GM18868 (cell line): Measurements from ENCODE around the gene PHACTR1.
A peak's percentile ranks its signal among the peaks of the same experiment; 100 is the strongest.

Source experiments
- ATAC-seq: cut with Tn5 transposase; IDR thresholded peaks from one replicate; pipeline ENCODE4 v1.9.1; 2021; ENCODE audit warnings: mild to moderate bottlenecking, moderate library complexity; ENCODE audit not compliant: unreplicated experiment

PHACTR1 gene

DNA sequence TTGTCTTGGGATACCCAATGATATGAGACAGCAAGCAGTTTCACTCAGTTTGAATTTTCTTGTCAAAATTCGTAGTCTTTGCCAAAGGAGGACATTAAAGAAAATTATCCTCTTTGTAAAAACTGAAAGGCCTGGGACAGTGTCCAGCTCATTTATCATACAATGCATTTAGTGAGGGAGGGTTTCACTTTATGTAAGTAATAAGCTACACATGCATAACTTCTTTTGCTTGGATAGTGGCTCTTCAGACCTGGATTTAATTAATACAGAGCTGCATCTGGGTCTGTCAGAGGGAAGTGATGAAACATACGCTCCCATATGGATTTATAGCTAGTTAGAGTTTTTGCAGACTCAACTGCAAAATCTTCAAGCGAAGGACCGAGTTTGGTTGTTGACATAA, 175.6 kb downstream of the PHACTR1 start:
- ATAC-seq: no peak

DNA sequence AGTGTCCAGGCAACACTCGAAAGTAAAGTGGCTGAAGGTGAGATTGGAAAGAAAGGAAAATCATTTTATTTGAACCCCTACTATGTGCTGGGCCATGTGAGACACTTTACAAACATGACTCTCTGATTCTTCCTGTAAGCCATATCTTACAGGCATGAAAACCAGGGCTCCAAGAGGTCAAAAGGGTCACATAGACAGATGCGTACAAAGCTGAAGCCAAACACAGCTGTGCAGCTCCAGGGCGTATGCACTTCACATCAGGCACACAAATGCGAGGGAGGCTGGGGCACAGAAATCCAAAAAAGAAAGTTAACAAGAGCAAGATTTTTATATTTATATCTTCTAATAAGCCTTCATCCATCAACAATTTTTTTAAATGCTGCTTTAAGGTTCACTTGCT, 176.5 kb downstream of the PHACTR1 start:
- ATAC-seq: no peak

DNA sequence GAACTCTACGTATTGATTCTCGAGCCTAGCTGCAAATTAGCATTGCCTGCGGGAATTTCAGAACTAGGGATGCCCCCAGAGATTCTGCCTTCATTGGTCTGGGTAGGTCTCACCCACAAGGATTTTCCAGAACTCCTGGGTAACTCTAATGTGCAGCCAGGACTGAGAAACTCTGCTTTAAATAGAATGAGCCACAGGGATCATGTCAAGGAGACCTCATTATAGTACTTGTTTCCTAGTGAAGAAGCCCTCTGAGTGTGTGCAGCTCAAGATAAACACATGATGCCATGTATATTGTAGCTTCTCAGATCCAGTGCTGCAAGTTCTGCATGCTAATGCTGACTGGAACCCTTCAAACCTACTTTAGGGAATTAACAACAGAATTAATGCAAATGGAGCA, 179.2 kb downstream of the PHACTR1 start:
- ATAC-seq: no peak

DNA sequence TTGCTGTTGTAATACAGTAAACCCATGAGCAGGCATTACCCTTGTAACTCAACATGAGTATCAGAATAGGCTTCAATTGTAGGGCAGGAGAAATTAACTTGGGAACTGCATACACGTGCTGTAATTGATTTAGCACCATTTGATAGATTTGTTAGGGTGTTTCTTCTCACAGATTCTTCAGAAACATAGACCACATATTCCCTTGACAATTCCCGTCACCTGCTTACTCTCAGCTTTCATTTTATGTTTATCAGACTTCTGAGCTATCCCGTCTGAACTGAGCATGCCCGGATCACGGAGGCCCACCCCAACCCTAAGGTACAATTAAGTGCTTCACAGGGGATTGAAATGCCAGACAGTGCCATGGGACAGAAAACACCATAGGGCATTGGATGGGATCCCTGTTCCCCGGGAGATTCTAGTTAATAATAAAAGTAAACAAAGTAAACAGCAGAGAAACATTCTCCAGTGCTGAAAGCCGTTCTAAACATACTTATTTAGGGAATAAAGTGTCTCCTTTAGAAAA, 179.7 kb downstream of the PHACTR1 start:
- no peak for ATAC-seq

DNA sequence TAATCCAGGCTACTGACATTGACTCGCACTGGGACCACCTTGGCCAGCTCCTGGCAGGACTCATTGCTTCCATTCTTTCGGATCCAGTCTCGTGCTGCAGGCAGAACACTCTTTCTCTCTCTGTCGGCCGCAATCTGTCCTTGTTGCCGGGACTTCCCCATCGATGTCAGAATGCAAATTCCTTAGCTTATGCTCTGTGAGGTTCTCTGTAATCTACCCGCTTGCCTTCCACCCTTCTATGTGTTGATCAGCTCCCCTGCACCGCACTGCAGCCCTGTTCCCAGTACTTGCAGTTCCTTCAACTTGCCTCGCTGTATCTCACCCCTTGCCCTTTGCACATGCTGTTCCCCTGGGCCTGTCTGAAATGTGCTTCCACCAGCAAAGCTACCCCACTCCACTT, 182.0 kb downstream of the PHACTR1 start:
- no peak for ATAC-seq

DNA sequence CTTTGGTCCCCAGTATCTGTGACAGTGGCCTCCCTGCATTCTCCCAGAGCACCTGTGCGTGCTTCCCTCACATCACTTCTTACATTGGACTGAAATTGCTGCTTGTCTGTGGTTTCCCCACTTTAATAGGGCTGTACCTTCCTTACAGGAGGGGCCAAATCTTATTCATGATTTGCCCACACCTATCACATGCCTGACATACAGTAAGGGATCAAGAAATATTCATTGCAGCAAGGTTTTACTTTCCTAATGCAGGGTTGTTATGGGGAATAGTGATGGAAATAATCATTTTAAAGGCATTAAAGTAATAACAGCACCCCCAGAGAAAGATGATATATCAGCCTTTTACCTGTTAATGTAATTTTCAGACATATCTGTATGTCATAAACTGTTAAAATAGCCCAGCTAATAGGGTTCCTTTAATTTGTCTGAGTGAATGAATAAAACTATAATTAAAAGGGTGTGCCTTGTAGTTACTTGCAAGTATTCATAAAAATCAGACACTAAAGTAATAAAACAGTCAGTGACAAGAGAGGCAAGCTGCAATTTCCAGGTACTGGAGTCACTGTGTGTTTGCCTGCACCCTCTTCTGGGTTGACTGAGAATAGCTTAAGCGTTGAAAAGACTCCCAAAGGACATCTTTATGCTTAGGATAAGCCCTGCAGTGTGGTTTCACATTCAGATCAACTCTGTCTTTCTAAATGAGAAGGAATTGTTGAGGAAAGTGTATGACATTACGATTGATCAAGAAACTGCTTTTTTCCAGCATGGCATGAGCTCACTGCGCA, 182.7 kb downstream of the PHACTR1 start:
- no peak for ATAC-seq

DNA sequence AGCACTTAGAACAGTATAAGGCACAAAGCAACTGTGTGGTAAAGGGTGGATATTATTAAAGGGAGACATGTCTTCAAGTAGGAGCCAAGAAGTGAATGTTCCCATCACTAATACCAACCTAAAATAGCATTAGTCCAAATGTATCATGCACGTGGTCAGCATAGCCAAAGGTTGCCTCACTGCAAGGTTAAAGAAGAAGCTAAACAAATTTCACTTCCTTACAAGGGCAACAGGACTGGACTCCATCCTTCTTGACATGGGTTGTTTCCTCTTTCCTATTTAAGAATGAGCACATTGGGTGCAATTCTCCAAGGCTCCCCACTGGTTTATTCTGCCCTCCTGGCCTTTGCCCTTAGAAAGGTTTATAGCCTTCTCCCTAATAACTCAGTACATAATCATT, 186.7 kb downstream of the PHACTR1 start:
- no peak for ATAC-seq

DNA sequence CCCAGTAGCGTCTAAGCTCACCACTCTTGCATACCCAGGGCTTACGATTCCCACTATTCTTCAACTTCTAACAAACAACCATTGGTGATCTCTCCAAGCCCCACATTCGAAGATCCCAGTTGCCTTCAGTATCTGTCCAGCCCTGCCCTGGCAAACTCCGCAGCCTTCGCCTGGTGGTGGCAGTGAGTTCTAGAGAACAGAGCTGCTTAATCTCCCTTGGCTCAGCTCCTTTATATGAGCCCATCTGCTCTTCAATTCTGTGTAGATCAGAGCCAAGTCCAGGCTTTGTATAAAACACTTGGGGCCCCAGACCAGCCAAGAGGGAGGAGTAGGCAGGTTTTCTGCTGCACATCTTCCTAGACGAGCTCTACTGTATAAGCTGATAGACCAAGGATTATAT, 193.3 kb downstream of the PHACTR1 start:
- ATAC-seq: no peak

DNA sequence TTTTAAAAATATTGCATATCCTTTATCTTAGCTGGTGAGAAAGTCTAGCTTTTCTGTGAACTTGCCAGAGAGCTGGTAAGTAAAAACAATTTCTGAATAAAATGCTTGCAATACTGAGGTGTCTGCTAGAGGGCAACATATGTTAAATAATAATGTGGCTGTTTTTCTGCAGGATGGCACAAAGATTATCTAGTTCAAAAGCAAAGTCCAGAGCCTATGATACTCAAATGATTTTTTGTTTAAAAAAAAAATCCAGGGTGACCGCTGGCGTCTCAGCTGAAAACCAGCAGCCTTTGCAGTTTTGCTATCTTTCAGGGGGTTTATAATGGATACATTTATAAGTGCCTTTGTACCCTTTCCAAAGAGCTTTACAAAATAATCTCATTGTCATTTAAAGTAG, 194.9 kb downstream of the PHACTR1 start:
- no peak for ATAC-seq

DNA sequence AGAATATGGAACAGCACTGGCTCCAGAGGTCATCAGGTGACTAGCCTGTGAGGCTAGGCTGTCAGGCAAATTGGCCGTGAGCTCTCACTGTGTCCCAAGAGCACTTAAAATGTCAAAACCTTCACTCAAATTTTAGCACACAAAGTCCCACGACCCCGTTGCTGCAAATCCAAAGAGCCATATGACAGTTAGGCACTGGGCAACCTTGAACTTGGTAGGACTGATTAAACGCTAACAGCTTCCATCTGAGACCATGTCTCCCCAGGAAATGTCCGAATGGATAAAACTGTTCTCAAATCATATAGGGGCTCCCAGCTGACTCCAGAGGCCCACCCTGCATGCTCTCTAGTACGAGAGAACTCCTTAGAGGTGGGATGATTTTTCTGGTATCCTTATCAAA, 196.6 kb downstream of the PHACTR1 start:
- ATAC-seq: no peak

DNA sequence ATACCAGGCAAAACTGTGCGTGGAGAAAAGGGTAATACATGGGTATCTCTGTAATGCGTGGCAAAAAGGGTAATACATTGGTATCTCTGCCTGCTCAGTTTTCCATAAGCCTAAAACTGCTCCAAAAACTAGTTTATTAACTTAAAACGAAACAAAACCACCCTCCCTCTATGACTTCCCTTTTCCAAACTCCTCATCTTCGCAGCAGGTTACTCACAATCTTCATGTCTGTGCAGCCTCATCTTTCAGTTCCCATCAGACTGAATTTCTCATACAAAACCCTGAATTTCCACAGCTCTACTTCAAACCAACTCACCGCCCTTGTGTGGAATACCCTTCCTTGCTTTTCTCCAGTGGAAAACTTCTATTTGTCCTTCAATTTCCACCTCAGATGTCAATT, 199.4 kb downstream of the PHACTR1 start:
- no peak for ATAC-seq

DNA sequence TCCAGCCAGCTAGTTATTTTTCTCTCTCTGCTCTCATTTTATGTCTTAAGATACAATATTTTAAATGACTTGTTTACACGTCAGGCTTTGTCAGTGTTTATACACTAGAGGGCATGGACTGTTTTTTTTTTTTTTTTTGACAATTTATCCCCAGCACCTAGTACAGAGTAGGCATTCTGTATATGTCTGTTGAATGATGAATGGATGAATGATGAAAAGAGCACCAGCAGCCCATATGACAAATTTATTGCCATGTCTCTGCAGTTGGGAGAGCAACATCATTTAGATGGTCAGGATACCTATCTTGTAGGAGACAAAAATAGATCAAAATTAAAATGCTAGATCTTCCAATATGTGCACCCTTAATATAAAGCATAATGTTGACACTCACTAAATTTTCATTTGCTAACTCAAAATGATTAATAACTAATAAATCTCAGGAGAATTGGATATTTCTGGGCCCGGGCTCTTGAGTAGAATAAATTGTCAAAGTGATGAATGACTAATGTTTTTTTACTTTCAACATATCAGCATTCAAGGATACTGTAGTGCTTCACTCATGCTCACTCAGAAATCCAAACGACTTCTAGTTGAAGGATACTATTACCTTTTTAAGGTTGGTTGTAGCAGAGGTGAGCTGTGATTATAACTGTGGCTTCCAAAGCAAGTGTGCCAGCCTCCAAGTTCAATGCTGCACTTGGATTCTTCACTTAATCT, 200.0 kb downstream of the PHACTR1 start:
- no peak for ATAC-seq

DNA sequence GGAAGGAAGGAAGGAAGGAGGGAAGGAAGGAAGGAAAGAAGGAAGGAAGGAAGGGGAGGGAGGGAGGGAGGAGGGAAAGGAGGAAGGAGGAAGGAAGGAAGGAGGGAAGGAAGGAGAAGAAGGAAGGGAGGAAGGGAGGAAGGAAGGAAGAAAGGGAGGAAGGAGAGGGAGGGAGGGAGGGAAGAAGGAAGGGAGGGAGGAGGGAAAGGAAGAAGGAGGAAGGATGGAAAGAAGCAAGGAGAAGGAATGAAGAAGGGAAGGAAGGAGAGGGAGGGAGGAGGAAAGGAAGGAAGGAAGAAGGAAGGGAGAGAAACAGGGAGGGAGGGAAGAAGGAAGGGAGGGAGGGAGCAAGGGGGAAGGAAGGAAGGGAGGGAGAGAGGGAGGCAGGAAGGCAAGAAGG, 204.9 kb downstream of the PHACTR1 start:
- no peak for ATAC-seq

DNA sequence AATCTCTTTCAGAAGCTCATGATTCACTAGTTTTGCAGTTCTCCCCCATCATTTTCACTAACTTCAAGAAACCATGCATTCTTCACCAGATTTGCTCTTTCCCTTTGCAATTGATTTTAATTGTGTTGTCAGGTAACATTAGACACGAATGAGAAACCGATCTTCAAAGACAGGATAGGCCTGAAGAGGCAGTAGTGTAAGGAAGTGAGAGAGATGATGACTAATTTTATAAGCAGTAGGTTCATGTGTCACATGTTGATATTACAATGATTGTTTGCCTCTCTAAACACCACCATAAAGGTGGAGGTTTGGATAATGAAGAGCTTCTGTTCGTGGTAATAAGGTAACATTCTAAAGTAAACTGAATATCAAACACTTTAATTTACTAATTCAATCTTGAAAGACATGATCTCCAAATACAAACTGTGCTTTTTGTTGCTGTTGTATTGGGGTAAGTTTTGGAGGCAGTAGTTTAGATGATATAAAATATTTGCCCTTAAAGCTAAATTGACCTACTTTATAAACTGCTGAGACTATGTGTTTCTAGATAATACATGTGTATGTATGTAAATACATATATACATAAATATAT, 207.2 kb downstream of the PHACTR1 start:
- peak; percentile 74 for ATAC-seq

DNA sequence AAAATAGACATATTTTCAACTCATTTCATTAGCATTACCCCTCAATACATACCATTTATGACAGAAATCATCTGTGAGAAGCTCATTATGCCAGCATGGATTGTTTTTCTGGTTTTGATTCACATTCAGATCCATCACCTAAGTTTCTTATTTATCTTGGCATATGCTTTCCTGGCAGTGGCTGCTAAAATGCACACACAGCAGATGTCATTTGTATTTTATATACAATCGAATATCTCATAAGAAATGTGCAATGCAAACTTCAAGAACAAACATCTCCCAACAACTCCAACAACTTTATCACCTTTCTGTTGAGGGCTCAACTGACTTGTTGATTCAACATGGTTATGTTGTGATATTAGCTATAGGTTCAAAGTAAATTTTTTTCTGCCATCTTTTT, 208.3 kb downstream of the PHACTR1 start:
- ATAC-seq: no peak

DNA sequence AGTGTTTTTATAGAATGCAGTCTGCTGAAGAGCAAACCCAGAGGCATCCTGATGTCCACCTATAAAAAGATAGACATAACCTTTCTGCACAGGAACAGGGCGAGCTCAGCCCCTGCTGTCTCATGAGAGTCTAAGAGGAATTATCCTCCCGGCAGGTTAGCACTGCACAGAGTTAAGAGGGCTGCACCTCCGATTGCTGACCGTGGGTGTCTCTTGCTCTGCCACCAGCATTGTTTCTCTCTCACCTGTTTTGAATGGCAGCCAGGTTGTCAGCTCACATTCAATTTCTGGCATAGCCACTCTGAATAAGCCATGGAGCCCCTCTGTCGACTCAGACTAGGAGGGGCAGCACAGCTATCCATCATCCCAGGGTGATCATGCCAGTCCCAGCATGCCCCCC, 211.2 kb downstream of the PHACTR1 start:
- no peak for ATAC-seq

DNA sequence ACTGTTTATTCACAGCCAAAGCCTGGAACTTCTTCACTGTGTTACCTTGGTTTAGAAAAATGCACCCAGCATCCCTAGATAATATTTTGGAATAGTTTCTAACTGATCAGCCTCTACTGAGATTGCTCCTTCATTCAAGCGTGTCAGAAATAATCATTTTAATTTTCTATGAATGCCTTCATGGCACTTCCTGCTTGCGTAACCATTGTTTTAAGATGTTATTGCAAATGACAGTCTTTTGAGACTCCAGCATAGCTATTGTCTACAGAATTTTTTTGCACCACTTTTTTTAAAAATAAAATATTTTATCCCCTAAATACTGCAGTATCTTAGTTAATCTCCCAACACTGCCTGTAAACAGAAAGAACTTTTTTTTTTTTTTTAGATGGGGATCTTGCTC, 213.1 kb downstream of the PHACTR1 start:
- no peak for ATAC-seq

DNA sequence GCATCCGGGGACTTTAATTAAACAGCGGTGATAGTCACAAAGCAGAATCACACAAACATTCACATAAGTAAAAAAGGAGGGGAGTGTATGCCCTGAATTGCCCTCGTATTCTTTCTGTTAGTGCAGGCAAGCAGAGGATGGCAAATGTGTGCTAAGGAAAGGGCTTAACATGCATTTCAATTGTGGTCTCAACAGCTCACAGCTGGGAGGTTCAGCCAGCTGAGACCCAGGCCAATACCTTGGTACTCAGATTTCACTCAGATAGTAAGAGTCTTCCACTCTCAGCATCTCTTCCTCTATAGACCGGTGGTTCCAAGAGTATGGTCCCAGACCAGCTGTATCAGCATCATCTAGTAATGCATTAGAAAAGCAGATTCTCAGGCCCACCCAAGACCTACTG, 215.1 kb downstream of the PHACTR1 start:
- no peak for ATAC-seq

DNA sequence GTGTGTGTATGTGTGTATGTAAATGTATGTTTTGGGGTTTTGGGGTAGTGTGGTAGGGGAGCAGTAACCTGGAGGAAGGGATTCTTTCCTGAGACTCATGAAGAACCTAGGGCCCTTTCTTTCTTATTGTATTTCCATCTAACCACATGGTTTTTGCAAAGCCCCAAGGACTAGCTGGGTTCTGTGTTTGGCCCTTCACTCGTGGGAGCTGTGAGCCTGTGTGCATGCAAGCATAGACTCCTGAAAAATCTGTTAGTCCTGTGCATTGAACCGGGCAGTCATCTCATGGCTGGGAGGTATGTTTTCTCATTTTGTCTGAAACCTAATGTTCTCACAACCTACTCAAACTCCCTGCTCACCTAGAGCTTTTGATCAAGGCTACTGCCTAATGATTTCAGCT, 219.1 kb downstream of the PHACTR1 start:
- no peak for ATAC-seq

DNA sequence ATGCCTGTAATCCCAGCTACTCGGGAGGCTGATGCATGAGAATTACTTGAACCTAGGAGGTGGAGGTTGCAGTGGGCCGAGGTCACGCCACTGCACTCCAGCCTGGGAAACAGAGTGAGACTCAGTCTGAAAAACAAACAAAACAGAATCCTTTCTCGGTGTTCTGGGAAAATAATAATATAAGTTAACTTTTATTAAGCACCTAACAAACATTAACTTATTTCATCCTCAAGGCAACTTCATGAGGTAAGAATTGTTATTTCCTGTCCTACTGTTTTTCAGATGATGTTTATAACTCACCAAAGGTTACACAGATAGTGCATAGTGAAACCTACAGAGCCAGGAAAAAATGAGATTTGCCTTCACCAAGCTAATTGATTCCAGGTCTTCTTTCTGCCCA, 221.4 kb downstream of the PHACTR1 start:
- ATAC-seq: no peak

DNA sequence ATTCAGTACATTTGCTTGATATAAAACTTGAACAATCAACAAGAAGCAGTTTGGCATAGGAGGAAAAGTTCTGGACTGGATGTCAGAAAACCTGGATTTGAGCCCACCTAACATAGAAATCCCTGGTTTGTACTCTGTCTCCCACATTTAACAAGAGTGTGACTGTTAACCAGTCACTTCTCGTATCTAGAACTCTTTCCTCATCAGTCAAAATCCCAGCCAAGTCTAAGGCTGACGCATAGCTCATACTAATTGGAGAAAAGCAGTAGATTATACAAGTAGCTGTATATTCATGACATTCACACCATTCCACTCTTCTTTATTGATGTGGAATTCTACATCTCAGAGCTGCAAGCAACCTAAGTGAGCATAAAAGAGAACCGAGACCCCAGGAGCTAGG, 222.7 kb downstream of the PHACTR1 start:
- ATAC-seq: no peak

DNA sequence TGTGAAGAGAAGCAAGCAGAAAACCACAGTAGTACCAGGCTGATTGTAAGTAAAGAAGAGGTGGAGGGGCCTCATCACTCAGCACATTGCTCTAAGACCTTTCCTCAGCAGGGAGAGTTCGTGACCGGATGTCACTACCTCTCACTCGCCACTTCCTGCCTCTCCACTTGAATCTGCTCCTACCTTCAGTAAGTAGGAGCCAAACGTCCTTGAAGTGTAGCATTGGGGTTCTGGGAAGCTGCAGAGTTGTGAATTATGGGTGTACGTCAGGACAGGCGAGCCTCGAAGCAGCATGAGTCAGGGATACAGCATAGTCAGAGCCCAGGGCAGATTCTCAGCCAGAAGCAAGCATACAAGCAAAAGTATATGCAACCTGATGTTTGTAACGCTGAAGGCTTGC, 224.9 kb downstream of the PHACTR1 start:
- ATAC-seq: no peak
